H1 (cell line): ENCODE measurements around the gene RETSAT. TPM values are rescaled to one million over a fixed set of nuclear protein-coding genes. Genes with fewer than 3 reads are reported as not detected.

Source experiments
- CTCF ChIA-PET: fragments of 300-600 bp; sonication (Branson Sonifier 250); formaldehyde crosslinking; loops from one replicate; lab custom pipeline; 2021; ENCODE audit not compliant: partially characterized antibody; lab: Charles Lee
- POLR2A ChIA-PET: fragments of 300-600 bp; sonication (Branson Sonifier 250); formaldehyde crosslinking; loops from one replicate; lab custom pipeline; 2021; ENCODE audit warnings: inconsistent platforms; ENCODE audit not compliant: partially characterized antibody; lab: Charles Lee
- DNase-seq, 2 experiments: peaks; one replicate each; pipeline versions ENCODE4 v3.0.0 to v3.0.0-alpha.2; 2010 to 2022; ENCODE audit warnings: low spot score in 2 of 2, low read depth in 1 of 2, mixed read lengths in 1 of 2
- FAIRE-seq: peaks from 2 replicates; lab custom pipeline; 2011; peaks lifted over from hg19 to GRCh38; lab: Jason Lieb, UNC
- H2AFZ ChIP-seq: 2 replicates; pipeline ENCODE4 v1.8.1; 2012; ENCODE audit warnings: low read length, inconsistent platforms
- H2AK5ac ChIP-seq: 2 replicates; pipeline ENCODE4 v1.6.1; 2013; ENCODE audit warnings: low read depth, low read length
- H2BK120ac ChIP-seq: replicated peaks from 2 replicates; pipeline ENCODE3; 2013; ENCODE audit warnings: low read depth, low read length, inconsistent platforms
- H2BK12ac ChIP-seq: 2 replicates; pipeline ENCODE4 v1.6.1; 2013; ENCODE audit warnings: low read depth, low read length
- H2BK15ac ChIP-seq: 2 replicates; pipeline ENCODE4 v1.6.1; 2013; ENCODE audit warnings: low read length
- H2BK20ac ChIP-seq: 2 replicates; pipeline ENCODE4 v1.6.1; 2013; ENCODE audit warnings: low read length
- H2BK5ac ChIP-seq: 2 replicates; pipeline ENCODE4 v1.6.1; 2013; ENCODE audit warnings: low read depth, low read length
- H3K14ac ChIP-seq: 2 replicates; pipeline ENCODE4 v1.6.1; 2013; ENCODE audit warnings: inconsistent platforms; ENCODE audit not compliant: insufficient read length
- H3K18ac ChIP-seq: 2 replicates; pipeline ENCODE4 v1.6.1; 2013; ENCODE audit warnings: low read length; ENCODE audit errors: extremely low read depth
- H3K23ac ChIP-seq: 2 replicates; pipeline ENCODE4 v1.6.1; 2013; ENCODE audit warnings: inconsistent platforms; ENCODE audit not compliant: insufficient read length
- H3K23me2 ChIP-seq: 2 replicates; pipeline ENCODE4 v1.6.1; 2013; ENCODE audit warnings: low read depth, low read length
- H3K27ac ChIP-seq: 2 replicates; pipeline ENCODE4 v1.6.1; 2011; ENCODE audit warnings: low read depth, low read length, inconsistent platforms
- H3K27me3 ChIP-seq, 4 experiments: replicated peaks in 1 of 4; 1 replicate in 1 of 4; 2 replicates in 3 of 4; pipeline versions ENCODE4 v1.6.1 to v1.8.1; 2011 to 2013; ENCODE audit warnings: low read length in 3 of 4, mild to moderate bottlenecking in 3 of 4, inconsistent platforms in 2 of 4, mixed read lengths in 2 of 4, moderate library complexity in 1 of 4; ENCODE audit not compliant: control insufficient read depth in 3 of 4, insufficient read depth in 3 of 4; ENCODE audit errors: extremely low read depth in 1 of 4
- H3K36me3 ChIP-seq, 4 experiments: 2 replicates each; pipeline versions ENCODE4 v1.6.1 to v1.8.1; 2011 to 2013; ENCODE audit warnings: mild to moderate bottlenecking in 4 of 4, low read length in 3 of 4, moderate library complexity in 2 of 4, control low read depth in 1 of 4, inconsistent platforms in 1 of 4; ENCODE audit not compliant: insufficient read depth in 4 of 4, control insufficient read depth in 2 of 4
- H3K4ac ChIP-seq: replicated peaks from 2 replicates; pipeline ENCODE3; 2013; ENCODE audit warnings: low read length, low read depth, mixed read lengths, inconsistent platforms; ENCODE audit not compliant: insufficient read length
- H3K4me1 ChIP-seq, 4 experiments: replicated peaks in 1 of 4; 1 replicate in 1 of 4; 2 replicates in 3 of 4; pipeline versions ENCODE4 v1.6.1 to v1.8.1; 2011 to 2013; ENCODE audit warnings: low read length in 3 of 4, inconsistent platforms in 2 of 4, mixed read lengths in 1 of 4; ENCODE audit not compliant: insufficient read depth in 4 of 4, control insufficient read depth in 3 of 4
- H3K4me2 ChIP-seq, 2 experiments: 2 replicates each; pipeline versions ENCODE4 v1.6.1 to v1.8.1; 2011 to 2013; ENCODE audit warnings: low read depth in 2 of 2, low read length in 2 of 2, control low read depth in 1 of 2, inconsistent platforms in 1 of 2, mild to moderate bottlenecking in 1 of 2; ENCODE audit not compliant: insufficient read depth in 1 of 2
- H3K4me3 ChIP-seq, 4 experiments: fragments of 200-600, 300-600 bp in 1 of 4; sonication (generic), shearing (Covaris generic), sonication (Bioruptor Twin) in 1 of 4; 2 replicates each; pipeline versions ENCODE4 v1.5.1 to v1.8.1; 2011 to 2016; ENCODE audit warnings: low read length in 4 of 4, low read depth in 3 of 4, control low read depth in 2 of 4, inconsistent platforms in 2 of 4, mild to moderate bottlenecking in 2 of 4, mixed read lengths in 1 of 4, moderate library complexity in 1 of 4; ENCODE audit not compliant: insufficient read depth in 2 of 4; ENCODE audit errors: extremely low read depth in 1 of 4
- H3K56ac ChIP-seq: replicated peaks from 2 replicates; pipeline ENCODE3; 2013; ENCODE audit warnings: low read depth, mild to moderate bottlenecking, mixed read lengths, low read length, inconsistent platforms; ENCODE audit not compliant: insufficient read length
- H3K79me1 ChIP-seq: 2 replicates; pipeline ENCODE4 v1.6.1; 2013; ENCODE audit warnings: low read depth, low read length, control low read depth
- H3K79me2 ChIP-seq, 2 experiments: 2 replicates each; pipeline versions ENCODE4 v1.6.1 to v1.8.1; 2012 to 2013; ENCODE audit warnings: low read length in 2 of 2, mild to moderate bottlenecking in 2 of 2, inconsistent platforms in 1 of 2; ENCODE audit not compliant: insufficient read depth in 2 of 2, control insufficient read depth in 1 of 2
- H3K9ac ChIP-seq, 4 experiments: replicated peaks in 1 of 4; 1 replicate in 1 of 4; 2 replicates in 3 of 4; pipeline versions ENCODE4 v1.6.1 to v1.8.1; 2011 to 2013; ENCODE audit warnings: low read depth in 3 of 4, low read length in 3 of 4, control low read depth in 2 of 4, mild to moderate bottlenecking in 2 of 4, moderate library complexity in 2 of 4, inconsistent platforms in 1 of 4; ENCODE audit errors: extremely low read depth in 1 of 4
- H3K9me3 ChIP-seq, 2 experiments: 2 replicates each; pipeline versions ENCODE4 v1.6.1 to v1.8.1; 2012 to 2013; ENCODE audit warnings: mild to moderate bottlenecking in 2 of 2, moderate library complexity in 2 of 2, control low read depth in 1 of 2, inconsistent platforms in 1 of 2, low read depth in 1 of 2, low read length in 1 of 2, mixed read lengths in 1 of 2; ENCODE audit not compliant: insufficient read depth in 2 of 2
- H4K20me1 ChIP-seq, 2 experiments: replicated peaks in 1 of 2; 2 replicates each; pipeline versions ENCODE3 to v1.8.1; 2011 to 2013; ENCODE audit warnings: inconsistent platforms in 2 of 2, low read length in 2 of 2, mild to moderate bottlenecking in 1 of 2; ENCODE audit not compliant: insufficient read depth in 2 of 2, control insufficient read depth in 1 of 2
- H4K5ac ChIP-seq: 2 replicates; pipeline ENCODE4 v1.6.1; 2013; ENCODE audit warnings: low read length, low read depth, mixed read lengths, inconsistent platforms; ENCODE audit not compliant: insufficient read length
- H4K8ac ChIP-seq: 2 replicates; pipeline ENCODE4 v1.8.0; 2013; ENCODE audit warnings: mild to moderate bottlenecking, moderate library complexity, low read length, inconsistent platforms; ENCODE audit not compliant: insufficient read depth; ENCODE audit errors: extremely low read depth
- H4K91ac ChIP-seq: replicated peaks from 2 replicates; pipeline ENCODE3; 2013; ENCODE audit warnings: low read length, mixed read lengths, inconsistent platforms; ENCODE audit not compliant: insufficient read length
- BACH1 ChIP-seq: IDR thresholded peaks from 2 replicates; pipeline ENCODE4 v1.6.1; 2012; ENCODE audit warnings: low read length, improper control_type of control experiment
- BRCA1 ChIP-seq: IDR thresholded peaks from 2 replicates; pipeline ENCODE4 v1.6.1; 2012; ENCODE audit warnings: low read depth, low read length, improper control_type of control experiment
- E2F6 ChIP-seq: IDR thresholded peaks from 2 replicates; pipeline ENCODE4 v1.6.1; 2012; ENCODE audit warnings: inconsistent platforms
- EZH2 ChIP-seq: fragments of 200-600 bp; sonication (generic); IDR thresholded peaks from 2 replicates; pipeline ENCODE4 v1.7.1; 2012; ENCODE audit warnings: low read depth, mild to moderate bottlenecking, moderate library complexity, low read length, inconsistent platforms; ENCODE audit not compliant: severe bottlenecking
- MAFK ChIP-seq: IDR thresholded peaks from 2 replicates; pipeline ENCODE4 v1.6.1; 2012; ENCODE audit warnings: low read depth, mild to moderate bottlenecking, improper control_type of control experiment, low read length
- POLR2A ChIP-seq, 2 experiments: IDR thresholded peaks; 1 replicate in 1 of 2; 2 replicates in 1 of 2; pipeline ENCODE4 v1.6.1; 2011; ENCODE audit warnings: low read depth in 2 of 2, low read length in 2 of 2, mild to moderate bottlenecking in 2 of 2; ENCODE audit errors: control extremely low read depth in 1 of 2
- ZNF274 ChIP-seq: IDR thresholded peaks from 2 replicates; pipeline ENCODE4 v1.7.0; 2012; ENCODE audit warnings: low read length, borderline replicate concordance; ENCODE audit errors: extremely low read depth
- WGBS, 2 experiments: shearing (Covaris generic) in 1 of 2; methylation state at CpG; one replicate each; pipeline versions ENCODE4 v1.1.6 to v1.1.7; 2013 to 2015; ENCODE audit warnings: low lambda C conversion rate in 2 of 2, mixed read lengths in 2 of 2, inconsistent platforms in 1 of 2, low coverage in 1 of 2, missing lambda C conversion rate in 1 of 2; ENCODE audit not compliant: insufficient replicate concordance in 2 of 2, insufficient coverage in 1 of 2, insufficient read length in 1 of 2; ENCODE audit errors: extremely low coverage in 1 of 2, missing lambda C conversion rate in 1 of 2; 5-methylcytosine and 5-hydroxymethylcytosine counted together
- polyA plus RNA-seq, 7 experiments: library from polyadenylated mRNA; depleted of rRNA in 3 of 7; stranded (reverse) in 5 of 7; unstranded in 2 of 7; fragments of >200 nt in 5 of 7; fragments of 200-250 nt in 2 of 7; gene quantifications; 1 replicate in 5 of 7; 2 replicates in 1 of 7; 4 replicates in 1 of 7; pipeline versions ENCODE4 v1.2.1 to v1.2.3, GENCODE V29; 2011 to 2013; ENCODE audit warnings: missing spikeins in 2 of 7, mixed read lengths in 2 of 7
- total RNA-seq: library from RNA; stranded (reverse); fragmentation: NEBNext Ultra II Directional; extraction: Animal tissue kit (Norgen Biotek cat#: 25700); gene quantifications from 2 replicates; pipeline ENCODE4 v1.2.1, GENCODE V29; 2021
- TF ChIP-seq, protein P1 (sequence below), 3 experiments: IDR thresholded peaks; 1 replicate in 2 of 3; 2 replicates in 1 of 3; pipeline versions ENCODE4 v1.5.1 to v1.6.1; 2011; ENCODE audit warnings: low read length in 3 of 3, mild to moderate bottlenecking in 3 of 3, inconsistent platforms in 2 of 3, low read depth in 1 of 3, moderate library complexity in 1 of 3; ENCODE audit not compliant: insufficient read depth in 1 of 3; ENCODE audit errors: control extremely low read depth in 1 of 3
- TF ChIP-seq, protein P2 (sequence below): IDR thresholded peaks from 2 replicates; pipeline ENCODE4 v1.6.1; 2012; ENCODE audit warnings: inconsistent platforms

RETSAT gene
- total and polyA plus RNA-seq, 2 of the 8 experiments (the other 6 are each of a cell fraction or from before 2014, with no cell fraction given) = 15.8 to 16.7 TPM

GRCh38 chr2:85303780-85304531 is 50.4 kb downstream of the RETSAT start:
- no peaks in the 10 kb centered on the region for H3K23me2 ChIP-seq
- no peak overlapping the region for H3K4me2 ChIP-seq
- no peak overlapping the region for H2BK15ac ChIP-seq
- H3K56ac ChIP-seq = no peak overlapping the region
- no peak overlapping the region for H3K14ac ChIP-seq
- H3K4me3 ChIP-seq = no peak overlapping the region
- no peak overlapping the region for H2AFZ ChIP-seq
- no peak overlapping the region for H3K4ac ChIP-seq
- peaks cover 1 to 7% of the 10 kb centered on the region in 2 experiments for H4K20me1 ChIP-seq
- H2BK120ac ChIP-seq = no peak overlapping the region
- no peak overlapping the region for H2BK12ac ChIP-seq
- peaks cover 0 to 7% of the 10 kb centered on the region in 2 experiments; a peak in 1 of 4 replicates for H3K79me2 ChIP-seq
- no peak overlapping the region for H4K5ac ChIP-seq
- H3K9ac ChIP-seq = no peak overlapping the region
- H3K27me3 ChIP-seq = no peaks in the 10 kb centered on the region
- ChIA-PET CTCF (interaction anchor here (1.1 to 9.3 kb wide), 3 partner anchors 11 to 237 kb away, joined by 4 to 136 read pairs (median 4); no protein-coding TSS in a partner anchor), POLR2A (no interaction called here)
- 94% methylated on average over 25 of the region's 28 CpGs; no CpG with 5 or more reads in 1 of the 2 experiments for WGBS, 2 experiments
- H3K79me1 ChIP-seq = peaks cover 3% of the 10 kb centered on the region; the same call in 1 of the 2 replicates
- H2AK5ac ChIP-seq = no peak overlapping the region
- no peak overlapping the region for H3K23ac ChIP-seq
- H3K18ac ChIP-seq = no peak overlapping the region
- H2BK20ac ChIP-seq = no peak overlapping the region
- H3K4me1 ChIP-seq = peaks cover 0 to 1% (median 0%) of the 10 kb centered on the region in 4 experiments; a peak in 3 of 7 replicates
- no peak for FAIRE-seq
- H2BK5ac ChIP-seq = no peak overlapping the region; the same call in 1 of the 2 replicates
- no peak overlapping the region for H4K91ac ChIP-seq
- H3K27ac ChIP-seq = no peak overlapping the region
- H4K8ac ChIP-seq = no peak overlapping the region
- H3K36me3 ChIP-seq = peaks cover 23 to 65% (median 44%) of the 10 kb centered on the region in 4 experiments
- no peaks in the 10 kb centered on the region for H3K9me3 ChIP-seq
- DNase-seq = no peak
- TF ChIP-seq, protein P1, sequence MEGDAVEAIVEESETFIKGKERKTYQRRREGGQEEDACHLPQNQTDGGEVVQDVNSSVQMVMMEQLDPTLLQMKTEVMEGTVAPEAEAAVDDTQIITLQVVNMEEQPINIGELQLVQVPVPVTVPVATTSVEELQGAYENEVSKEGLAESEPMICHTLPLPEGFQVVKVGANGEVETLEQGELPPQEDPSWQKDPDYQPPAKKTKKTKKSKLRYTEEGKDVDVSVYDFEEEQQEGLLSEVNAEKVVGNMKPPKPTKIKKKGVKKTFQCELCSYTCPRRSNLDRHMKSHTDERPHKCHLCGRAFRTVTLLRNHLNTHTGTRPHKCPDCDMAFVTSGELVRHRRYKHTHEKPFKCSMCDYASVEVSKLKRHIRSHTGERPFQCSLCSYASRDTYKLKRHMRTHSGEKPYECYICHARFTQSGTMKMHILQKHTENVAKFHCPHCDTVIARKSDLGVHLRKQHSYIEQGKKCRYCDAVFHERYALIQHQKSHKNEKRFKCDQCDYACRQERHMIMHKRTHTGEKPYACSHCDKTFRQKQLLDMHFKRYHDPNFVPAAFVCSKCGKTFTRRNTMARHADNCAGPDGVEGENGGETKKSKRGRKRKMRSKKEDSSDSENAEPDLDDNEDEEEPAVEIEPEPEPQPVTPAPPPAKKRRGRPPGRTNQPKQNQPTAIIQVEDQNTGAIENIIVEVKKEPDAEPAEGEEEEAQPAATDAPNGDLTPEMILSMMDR (IDR thresholded peaks at IDR 0.05; ENCODE audit: control extremely low read depth in 1 of 3, insufficient read depth in 1 of 3, low read depth in 1 of 3, low read length in 3 of 3) = no peak
- no peak for TF ChIP-seq BACH1
- TF ChIP-seq ZNF274 = no peak
- TF ChIP-seq, protein P2, sequence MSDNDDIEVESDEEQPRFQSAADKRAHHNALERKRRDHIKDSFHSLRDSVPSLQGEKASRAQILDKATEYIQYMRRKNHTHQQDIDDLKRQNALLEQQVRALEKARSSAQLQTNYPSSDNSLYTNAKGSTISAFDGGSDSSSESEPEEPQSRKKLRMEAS = no peak
- TF ChIP-seq BRCA1 = no peak
- no peak for TF ChIP-seq MAFK
- TF ChIP-seq POLR2A (IDR thresholded peaks at IDR 0.05; ENCODE audit: control extremely low read depth in 1 of 2, low read depth in 2 of 2, low read length in 2 of 2) = no peak
- no peak for TF ChIP-seq EZH2
- no peak for TF ChIP-seq E2F6
